Skeletal muscle tissue (tissue), 5 donors: ENCODE results near the gene AMBRA1. TPM values are rescaled to one million over a fixed set of nuclear protein-coding genes. Genes with fewer than 3 reads are reported as not detected.
A peak's percentile ranks its signal among the peaks of the same experiment; 100 is the strongest.

Experiments used
- H3K27ac ChIP-seq: one replicate; pipeline ENCODE4 v1.7.0; 2013; ENCODE audit warnings: mild to moderate bottlenecking, low read depth, low read length, inconsistent platforms
- H3K27me3 ChIP-seq, 3 donors: one replicate each; pipeline ENCODE4 v1.7.0; 2013; ENCODE audit warnings: low read length in 3 of 3; ENCODE audit not compliant: control insufficient read depth in 3 of 3, insufficient read depth in 3 of 3
- H3K36me3 ChIP-seq, 3 donors: one replicate each; pipeline ENCODE4 v1.7.0; 2013; ENCODE audit warnings: low read length in 3 of 3; ENCODE audit not compliant: control insufficient read depth in 3 of 3, insufficient read depth in 3 of 3
- H3K4me1 ChIP-seq, 3 donors: one replicate each; pipeline ENCODE4 v1.7.0; 2013; ENCODE audit warnings: low read length in 3 of 3, mild to moderate bottlenecking in 3 of 3; ENCODE audit not compliant: control insufficient read depth in 3 of 3, insufficient read depth in 3 of 3
- H3K4me3 ChIP-seq, 3 donors: one replicate each; pipeline ENCODE4 v1.7.0; 2013; ENCODE audit warnings: low read length in 3 of 3
- H3K9ac ChIP-seq, 3 donors: one replicate each; pipeline ENCODE4 v1.7.0; 2013; ENCODE audit warnings: low read length in 3 of 3, mild to moderate bottlenecking in 3 of 3, moderate library complexity in 2 of 3, low read depth in 1 of 3
- H3K9me3 ChIP-seq, 3 donors: one replicate each; pipeline ENCODE4 v1.7.0; 2013; ENCODE audit warnings: low read length in 3 of 3; ENCODE audit not compliant: control insufficient read depth in 3 of 3
- small RNA-seq: library from RNA; depleted of rRNA; stranded (forward); fragments of <200 nt; gene quantifications from one replicate; pipeline ENCODE3, GENCODE V24; 2014
- total RNA-seq: library from RNA; depleted of rRNA; stranded (reverse); fragments of >200 nt; gene quantifications from one replicate; pipeline ENCODE4 v1.2.3, GENCODE V29; 2014
- donor health status: Osteomylitis.

Gene AMBRA1
- total RNA-seq, 1 donor from 2014 or later, result 17.7 TPM

- Histone ChIP-seq H3K4me1 (peaks cover 38 to 46% (median 46%) of the 10 kb centered on the region in 3 donors), H3K9me3 (no peaks in the 10 kb centered on the region), H3K36me3 (peaks cover 0 to 2% (median 0%) of the 10 kb centered on the region in 3 donors), H3K4me3 (no peak overlapping the region), H3K9ac (peak overlapping the region; percentile 35 to 69 (median 65)), H3K27me3 (no peaks in the 10 kb centered on the region), H3K27ac (peak overlapping the region; percentile 55)
Observed at GRCh38 chr11:46350695-46351094, 243.1 kb downstream of the AMBRA1 start.

GRCh38 chr11:46348566-46349401, 245.0 kb downstream of the AMBRA1 start:
- H3K4me1 ChIP-seq, result peaks cover 38 to 50% (median 46%) of the 10 kb centered on the region in 3 donors
- H3K27ac ChIP-seq, result no peak overlapping the region
- peak overlapping the region; percentile 10 to 92 (median 84) for H3K9ac ChIP-seq

GRCh38 chr11:46347637-46348311, 246.0 kb downstream of the AMBRA1 start:
- Histone ChIP-seq H3K4me3 (peak overlapping the region; percentile 78 to 86 (median 86)), H3K27me3 (no peaks in the 10 kb centered on the region), H3K36me3 (no peaks in the 10 kb centered on the region), H3K9me3 (no peaks in the 10 kb centered on the region), H3K27ac (no peak overlapping the region), H3K4me1 (peaks cover 36 to 50% (median 44%) of the 10 kb centered on the region in 3 donors), H3K9ac (peak overlapping the region; percentile 80 to 92 (median 84))

More at GRCh38 chr11:46348566-46349401, 245.0 kb downstream of the AMBRA1 start:
- Histone ChIP-seq H3K36me3 (peaks cover 0 to 2% (median 0%) of the 10 kb centered on the region in 3 donors), H3K27me3 (no peaks in the 10 kb centered on the region), H3K4me3 (peak overlapping the region; percentile 78 to 86 (median 86)), H3K9me3 (no peaks in the 10 kb centered on the region)

- Histone ChIP-seq H3K9me3 (no peaks in the 10 kb centered on the region), H3K27ac (no peak within 1 kb of the TSS), H3K9ac (peak within 1 kb of the TSS; percentile 80 to 92 (median 84)), H3K36me3 (no peaks in the 10 kb centered on the region), H3K4me3 (peak within 1 kb of the TSS; percentile 78 to 86 (median 86)), H3K4me1 (peaks cover 34 to 49% (median 43%) of the 10 kb centered on the region in 3 donors), H3K27me3 (no peaks in the 10 kb centered on the region)
Observed at GRCh38 chr11:46346886-46347636, 246.8 kb downstream of the AMBRA1 start, which contains the start of gene DGKZ. TSS of gene DGKZ (plus strand) at chr11:46347463. CDS start at chr11:46347660, 197 bp downstream.

Small RNA genes lying within 50 kb of the gene (small RNA-seq; reads per million reads assigned to genes)
- gene MIR3160-1, result not detected
- gene MIR4688, result not detected

Other genes starting within 250 kb of the AMBRA1 start
- gene DGKZ, start 246.6 kb downstream of the AMBRA1 start, total RNA-seq, result 22.4 TPM
- 28.2 TPM for gene MDK, start 212.4 kb downstream of the AMBRA1 start, total RNA-seq
- not detected for gene CHRM4, start 202.2 kb downstream of the AMBRA1 start, total RNA-seq
- 4.7 TPM for gene HARBI1, start 23.2 kb upstream of the AMBRA1 start, total RNA-seq
- gene ATG13, start 23.5 kb upstream of the AMBRA1 start, total RNA-seq, result 30.8 TPM
- 19.8 TPM for gene ARHGAP1, start 106.6 kb upstream of the AMBRA1 start, total RNA-seq
- gene ZNF408, start 107.0 kb upstream of the AMBRA1 start, total RNA-seq, result 5.7 TPM
- gene F2, start 125.2 kb upstream of the AMBRA1 start, total RNA-seq, result 0.52 TPM